ENCODE data around the gene MAD2L2. TPM values are rescaled to one million over a fixed set of nuclear protein-coding genes. Genes with fewer than 3 reads are reported as not detected.

The MAD2L2 gene
- total RNA-seq, 1 donor from 2014 or later, result 30.1 TPM

DNA sequence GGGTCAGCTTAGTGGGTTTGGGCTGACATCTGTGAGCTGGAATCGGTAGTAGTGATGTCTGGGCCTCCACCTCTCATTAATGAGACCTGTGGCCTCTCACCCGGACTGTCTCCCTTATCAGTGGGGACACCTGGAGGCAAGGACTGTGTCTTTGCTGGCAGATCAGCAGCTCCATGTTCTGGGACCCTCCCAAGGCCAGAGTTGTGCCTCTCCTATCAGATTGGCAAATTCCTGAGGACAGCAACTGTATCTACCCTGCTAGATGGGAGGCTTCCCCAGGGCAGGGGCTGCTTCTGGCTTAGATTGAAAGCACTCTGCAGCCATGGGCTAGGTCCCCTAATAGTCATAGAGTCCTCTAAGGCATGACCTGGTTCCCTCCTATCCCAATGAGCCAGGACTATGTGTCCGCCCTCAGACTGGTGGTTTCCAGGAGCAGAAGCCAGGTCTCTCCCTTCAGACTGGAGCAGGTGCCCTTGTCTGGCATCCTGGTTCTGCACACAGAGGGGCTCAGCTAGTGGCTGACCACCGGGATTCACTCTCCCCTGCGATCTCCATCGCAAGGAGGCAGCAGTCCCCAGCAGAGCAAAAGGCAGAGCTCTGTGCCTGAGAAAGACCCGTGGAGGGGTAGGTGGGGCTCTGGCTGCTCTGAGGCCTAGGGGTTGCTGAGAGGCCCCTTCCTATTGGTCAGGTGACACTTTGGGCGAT lies 16.4 kb upstream of the MAD2L2 start:
- no peak overlapping the region for H3K27ac Mint-ChIP-seq (ENCODE audit: unreplicated experiment)

DNA sequence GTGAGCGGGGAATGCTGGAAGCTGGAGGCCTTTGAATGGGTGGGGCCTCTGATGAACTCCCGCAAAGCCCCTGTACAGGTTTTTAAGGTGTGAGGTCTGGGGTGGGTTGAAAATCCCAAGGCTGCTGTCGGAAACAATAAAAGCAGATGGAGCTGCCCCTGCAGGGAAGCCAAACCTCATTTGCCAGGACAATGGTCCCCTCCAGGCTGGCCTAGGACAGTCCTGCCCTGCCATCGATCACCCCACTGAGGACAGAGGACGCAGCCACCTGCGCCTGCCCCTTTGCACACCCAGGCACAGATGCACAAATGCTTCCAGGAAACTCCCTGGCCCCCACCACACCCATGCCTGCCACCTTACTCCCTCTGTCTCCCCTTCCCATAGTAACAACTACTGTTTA lies 14.9 kb upstream of the MAD2L2 start:
- H3K4me1 Mint-ChIP-seq (ENCODE audit: low read depth, unreplicated experiment), result peaks cover 2% of the 10 kb centered on the region
- no peak for DNase-seq (ENCODE audit: low read depth)

More for the DNA sequence above, 16.4 kb upstream of the MAD2L2 start:
- Histone ChIP-seq H3K4me3 (ENCODE audit: insufficient read depth, low read depth, low read length) (no peak overlapping the region), H3K27ac (ENCODE audit: low read depth, low read length) (no peak overlapping the region), H2AFZ (ENCODE audit: low read depth, low read length) (no peak overlapping the region), H3K4me1 (ENCODE audit: insufficient read depth, low read length) (peaks cover 20% of the 10 kb centered on the region), H3K36me3 (ENCODE audit: insufficient read depth, low read length) (no peaks in the 10 kb centered on the region), H3K27me3 (ENCODE audit: insufficient read depth, low read length) (peaks cover 23% of the 10 kb centered on the region), H3K79me2 (ENCODE audit: insufficient read depth, low read length) (no peaks in the 10 kb centered on the region), H3K9me3 (ENCODE audit: insufficient read depth, low read depth, low read length) (no peaks in the 10 kb centered on the region), H3K4me2 (ENCODE audit: low read length) (no peak overlapping the region), H4K20me1 (ENCODE audit: insufficient read depth, low read length) (peaks cover 25% of the 10 kb centered on the region), H3K9ac (ENCODE audit: low read length) (no peak overlapping the region)
- Mint-ChIP-seq H3K36me3 (ENCODE audit: low read depth, unreplicated experiment) (no peaks in the 10 kb centered on the region), H3K27me3 (ENCODE audit: low read depth, unreplicated experiment) (peaks cover 52% of the 10 kb centered on the region), H3K9me3 (ENCODE audit: unreplicated experiment) (peaks cover 2% of the 10 kb centered on the region), H3K4me1 (ENCODE audit: low read depth, unreplicated experiment) (peaks cover 2% of the 10 kb centered on the region), H3K4me3 (ENCODE audit: unreplicated experiment) (no peak overlapping the region)
- no peak for TF ChIP-seq EZH2 (IDR thresholded peaks at IDR 0.05; ENCODE audit: insufficient read depth, low read length)
- TF ChIP-seq, protein P1, sequence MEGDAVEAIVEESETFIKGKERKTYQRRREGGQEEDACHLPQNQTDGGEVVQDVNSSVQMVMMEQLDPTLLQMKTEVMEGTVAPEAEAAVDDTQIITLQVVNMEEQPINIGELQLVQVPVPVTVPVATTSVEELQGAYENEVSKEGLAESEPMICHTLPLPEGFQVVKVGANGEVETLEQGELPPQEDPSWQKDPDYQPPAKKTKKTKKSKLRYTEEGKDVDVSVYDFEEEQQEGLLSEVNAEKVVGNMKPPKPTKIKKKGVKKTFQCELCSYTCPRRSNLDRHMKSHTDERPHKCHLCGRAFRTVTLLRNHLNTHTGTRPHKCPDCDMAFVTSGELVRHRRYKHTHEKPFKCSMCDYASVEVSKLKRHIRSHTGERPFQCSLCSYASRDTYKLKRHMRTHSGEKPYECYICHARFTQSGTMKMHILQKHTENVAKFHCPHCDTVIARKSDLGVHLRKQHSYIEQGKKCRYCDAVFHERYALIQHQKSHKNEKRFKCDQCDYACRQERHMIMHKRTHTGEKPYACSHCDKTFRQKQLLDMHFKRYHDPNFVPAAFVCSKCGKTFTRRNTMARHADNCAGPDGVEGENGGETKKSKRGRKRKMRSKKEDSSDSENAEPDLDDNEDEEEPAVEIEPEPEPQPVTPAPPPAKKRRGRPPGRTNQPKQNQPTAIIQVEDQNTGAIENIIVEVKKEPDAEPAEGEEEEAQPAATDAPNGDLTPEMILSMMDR (IDR thresholded peaks at IDR 0.05; ENCODE audit: insufficient read depth, low read depth, low read length), result no peak
- FAIRE-seq, result no peak
- DNase-seq (ENCODE audit: low read depth), result no peak

More for the DNA sequence above, 14.9 kb upstream of the MAD2L2 start:
- no peak overlapping the region for H3K4me2 ChIP-seq (ENCODE audit: low read length)
- peaks cover 2% of the 10 kb centered on the region for H3K9me3 Mint-ChIP-seq (ENCODE audit: unreplicated experiment)
- H2AFZ ChIP-seq (ENCODE audit: low read depth, low read length), result no peak overlapping the region
- no peak for TF ChIP-seq EZH2 (IDR thresholded peaks at IDR 0.05; ENCODE audit: insufficient read depth, low read length)
- TF ChIP-seq, protein P1 (IDR thresholded peaks at IDR 0.05; ENCODE audit: insufficient read depth, low read depth, low read length), result no peak
- peaks cover 20% of the 10 kb centered on the region for H4K20me1 ChIP-seq (ENCODE audit: insufficient read depth, low read length)
- H3K27me3 ChIP-seq (ENCODE audit: insufficient read depth, low read length), result peaks cover 19% of the 10 kb centered on the region
- no peaks in the 10 kb centered on the region for H3K9me3 ChIP-seq (ENCODE audit: insufficient read depth, low read depth, low read length)
- no peak overlapping the region for H3K4me3 ChIP-seq (ENCODE audit: insufficient read depth, low read depth, low read length)
- no peak for FAIRE-seq
- no peaks in the 10 kb centered on the region for H3K79me2 ChIP-seq (ENCODE audit: insufficient read depth, low read length)
- no peak overlapping the region for H3K4me3 Mint-ChIP-seq (ENCODE audit: unreplicated experiment)
- H3K27ac Mint-ChIP-seq (ENCODE audit: unreplicated experiment), result no peak overlapping the region
- H3K9ac ChIP-seq (ENCODE audit: low read length), result no peak overlapping the region
- H3K36me3 Mint-ChIP-seq (ENCODE audit: low read depth, unreplicated experiment), result no peaks in the 10 kb centered on the region
- H3K27ac ChIP-seq (ENCODE audit: low read depth, low read length), result no peak overlapping the region
- peaks cover 20% of the 10 kb centered on the region for H3K4me1 ChIP-seq (ENCODE audit: insufficient read depth, low read length)
- H3K36me3 ChIP-seq (ENCODE audit: insufficient read depth, low read length), result no peaks in the 10 kb centered on the region
- peaks cover 55% of the 10 kb centered on the region for H3K27me3 Mint-ChIP-seq (ENCODE audit: low read depth, unreplicated experiment)
